Measurements from ENCODE around the gene TTC3.

DNA sequence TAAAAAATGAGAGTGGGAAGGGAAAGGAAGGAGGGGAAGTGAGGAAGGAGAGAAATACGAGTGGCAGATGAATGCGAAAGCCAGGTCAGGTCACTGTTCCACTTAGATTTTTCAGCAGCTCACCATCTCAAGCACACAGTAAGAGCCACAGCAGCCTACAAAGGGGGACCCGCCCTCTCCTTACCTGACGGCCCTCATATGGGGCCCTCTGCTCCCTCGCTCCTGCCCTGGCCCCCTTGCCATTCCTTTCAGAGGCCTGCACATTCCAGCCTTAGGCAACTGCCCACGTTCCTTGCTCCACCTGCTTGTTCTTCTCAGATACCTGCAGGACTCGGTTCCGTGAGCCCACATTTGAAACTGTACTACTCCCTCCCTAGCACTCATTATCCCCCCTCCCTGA lies 172.1 kb downstream of the TTC3 start:
- TF ChIP-seq EZH2phosphoT487 (IDR thresholded peaks at IDR 0.05; ENCODE audit: borderline replicate concordance) = no peak
- TF ChIP-seq, protein P1, sequence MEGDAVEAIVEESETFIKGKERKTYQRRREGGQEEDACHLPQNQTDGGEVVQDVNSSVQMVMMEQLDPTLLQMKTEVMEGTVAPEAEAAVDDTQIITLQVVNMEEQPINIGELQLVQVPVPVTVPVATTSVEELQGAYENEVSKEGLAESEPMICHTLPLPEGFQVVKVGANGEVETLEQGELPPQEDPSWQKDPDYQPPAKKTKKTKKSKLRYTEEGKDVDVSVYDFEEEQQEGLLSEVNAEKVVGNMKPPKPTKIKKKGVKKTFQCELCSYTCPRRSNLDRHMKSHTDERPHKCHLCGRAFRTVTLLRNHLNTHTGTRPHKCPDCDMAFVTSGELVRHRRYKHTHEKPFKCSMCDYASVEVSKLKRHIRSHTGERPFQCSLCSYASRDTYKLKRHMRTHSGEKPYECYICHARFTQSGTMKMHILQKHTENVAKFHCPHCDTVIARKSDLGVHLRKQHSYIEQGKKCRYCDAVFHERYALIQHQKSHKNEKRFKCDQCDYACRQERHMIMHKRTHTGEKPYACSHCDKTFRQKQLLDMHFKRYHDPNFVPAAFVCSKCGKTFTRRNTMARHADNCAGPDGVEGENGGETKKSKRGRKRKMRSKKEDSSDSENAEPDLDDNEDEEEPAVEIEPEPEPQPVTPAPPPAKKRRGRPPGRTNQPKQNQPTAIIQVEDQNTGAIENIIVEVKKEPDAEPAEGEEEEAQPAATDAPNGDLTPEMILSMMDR (conservative IDR thresholded peaks at IDR 0.05; ENCODE audit: low read length) = no peak
